Activated T-helper 2 cell treated with anti-CD3 and anti-CD28 coated beads, Interferon-gamma antibody, Interleukin-2, Interleukin-4, amounts not matched to agents 10 μg/mL and 5 μg/mL and 100 μg/mL, durations not matched to agents 14 hours and 24 hours and 36 hours (primary cell): Measurements from ENCODE around the gene FRMPD2. TPM values are rescaled to one million over a fixed set of nuclear protein-coding genes. Genes with fewer than 3 reads are reported as not detected.

Experiments used
- DNase-seq: peaks from one replicate; pipeline ENCODE4 v3.0.0; 2021; ENCODE audit warnings: low spot score
- H3K27ac Mint-ChIP-seq: one replicate; pipeline ENCODE4 v1.8.0; 2021; ENCODE audit warnings: mixed read lengths
- H3K27me3 Mint-ChIP-seq: one replicate; pipeline ENCODE4 v1.8.0; 2021; ENCODE audit warnings: low read depth, mixed read lengths
- H3K36me3 Mint-ChIP-seq: one replicate; pipeline ENCODE4 v1.8.0; 2021; ENCODE audit warnings: low read depth, mixed read lengths
- H3K4me1 Mint-ChIP-seq: one replicate; pipeline ENCODE4 v1.8.0; 2021; ENCODE audit warnings: low read depth, mixed read lengths
- H3K4me3 Mint-ChIP-seq: one replicate; pipeline ENCODE4 v1.8.0; 2021; ENCODE audit warnings: low read depth, mild to moderate bottlenecking, moderate library complexity, mixed read lengths
- H3K9me3 Mint-ChIP-seq: one replicate; pipeline ENCODE4 v1.8.0; 2021; ENCODE audit warnings: mixed read lengths
- intact Hi-C: fragments of 100-400 bp; cut with micrococcal nuclease; formaldehyde crosslinking; loops from one replicate; pipeline ENCODE4 v1.15.1; 2023
- total RNA-seq: library from RNA; stranded (reverse); gene quantifications from 2 replicates; pipeline ENCODE4 v1.2.3, GENCODE V29; 2022

The FRMPD2 gene
- total RNA-seq, 1 donor from 2014 or later = 0.09 TPM

DNA sequence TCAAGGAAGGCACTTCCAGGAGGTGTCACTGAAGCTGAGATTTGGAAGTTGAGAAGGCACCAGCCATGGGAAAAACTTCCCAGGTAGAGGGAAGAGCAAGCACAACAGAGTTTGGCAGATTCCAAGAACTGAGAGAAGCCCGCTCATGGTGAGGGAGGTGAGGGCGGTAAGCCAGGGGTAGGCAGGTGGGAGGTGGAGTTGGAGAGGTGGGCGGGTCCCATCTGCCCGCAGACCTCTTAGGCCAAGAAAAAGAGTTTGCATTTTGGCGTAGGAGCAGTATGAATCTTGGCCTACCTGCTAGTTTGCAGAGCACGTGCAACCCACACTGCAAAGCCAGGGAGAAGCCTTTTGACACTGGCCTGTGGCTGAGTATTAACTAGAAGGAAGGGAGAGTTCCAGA is 18.8 kb downstream of the FRMPD2 start:
- peaks cover 12% of the 10 kb centered on the region for H3K27me3 Mint-ChIP-seq
- intact Hi-C loops = no loop called here
- H3K4me1 Mint-ChIP-seq = no peaks in the 10 kb centered on the region
- H3K27ac Mint-ChIP-seq = no peak overlapping the region
- no peaks in the 10 kb centered on the region for H3K9me3 Mint-ChIP-seq
- no peaks in the 10 kb centered on the region for H3K36me3 Mint-ChIP-seq
- no peak for DNase-seq
- no peak overlapping the region for H3K4me3 Mint-ChIP-seq

DNA sequence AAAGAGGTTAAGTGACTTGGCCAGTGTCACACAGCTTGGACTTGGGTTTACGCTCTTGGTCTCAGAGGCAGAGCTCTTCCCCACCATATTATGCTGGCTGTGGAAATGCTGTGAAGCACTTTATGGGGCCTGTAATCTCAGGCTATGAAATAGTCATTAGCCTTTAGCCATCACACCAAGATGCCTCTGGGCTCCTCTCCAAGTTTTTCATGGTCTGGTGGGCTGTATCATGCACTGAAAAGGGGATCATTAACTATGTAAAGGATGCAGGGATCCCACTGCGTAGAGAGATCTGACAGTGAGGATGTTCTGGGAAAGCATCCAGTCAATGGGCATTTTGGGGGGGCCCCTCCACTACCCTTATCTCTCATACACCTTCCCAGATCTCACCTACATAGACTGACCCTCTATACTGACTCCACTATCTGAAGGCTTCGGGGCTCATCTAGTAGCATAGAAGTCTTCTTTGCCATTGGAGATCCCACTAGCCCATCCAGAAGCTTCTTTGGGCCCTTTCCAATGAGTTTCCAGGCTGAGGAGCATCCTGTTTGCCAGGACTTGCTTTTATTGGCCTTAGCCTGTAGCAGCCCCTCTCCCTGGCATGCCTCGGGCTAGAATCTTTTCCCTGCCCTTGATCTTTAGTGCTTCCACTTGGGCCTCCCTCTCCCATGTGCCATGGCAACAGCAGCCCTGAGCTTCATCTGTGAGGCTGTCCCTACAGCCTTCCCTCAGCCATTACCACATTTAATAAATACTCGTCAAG is 19.6 kb downstream of the FRMPD2 start:
- Mint-ChIP-seq H3K9me3 (no peaks in the 10 kb centered on the region), H3K4me1 (no peaks in the 10 kb centered on the region), H3K27me3 (peaks cover 9% of the 10 kb centered on the region), H3K27ac (no peak overlapping the region), H3K4me3 (no peak overlapping the region), H3K36me3 (no peaks in the 10 kb centered on the region)
- intact Hi-C loops = no loop called here
- DNase-seq = no peak

- Mint-ChIP-seq H3K36me3 (no peaks in the 10 kb centered on the region), H3K4me1 (no peaks in the 10 kb centered on the region), H3K9me3 (no peaks in the 10 kb centered on the region), H3K4me3 (no peak overlapping the region), H3K27ac (no peak overlapping the region), H3K27me3 (peaks cover 6% of the 10 kb centered on the region)
- intact Hi-C loops = no loop called here
- no peak for DNase-seq
These were observed 20.4 kb downstream of the FRMPD2 start for GRCh38 chr10:48253970-48254657.

- Mint-ChIP-seq H3K4me1 (peaks cover 5% of the 10 kb centered on the region), H3K27ac (no peak overlapping the region), H3K9me3 (no peaks in the 10 kb centered on the region), H3K4me3 (no peak overlapping the region), H3K36me3 (no peaks in the 10 kb centered on the region), H3K27me3 (peaks cover 2% of the 10 kb centered on the region)
- intact Hi-C loops = no loop called here
- no peak for DNase-seq
These were observed 22.2 kb downstream of the FRMPD2 start for GRCh38 chr10:48252354-48252650.

- Mint-ChIP-seq H3K36me3 (no peaks in the 10 kb centered on the region), H3K4me1 (peaks cover 5% of the 10 kb centered on the region), H3K4me3 (no peak overlapping the region), H3K27me3 (peaks cover 2% of the 10 kb centered on the region), H3K27ac (no peak overlapping the region), H3K9me3 (no peaks in the 10 kb centered on the region)
- intact Hi-C loops = no loop called here
- DNase-seq = no peak
These were observed 22.8 kb downstream of the FRMPD2 start for GRCh38 chr10:48251525-48252353.

DNA sequence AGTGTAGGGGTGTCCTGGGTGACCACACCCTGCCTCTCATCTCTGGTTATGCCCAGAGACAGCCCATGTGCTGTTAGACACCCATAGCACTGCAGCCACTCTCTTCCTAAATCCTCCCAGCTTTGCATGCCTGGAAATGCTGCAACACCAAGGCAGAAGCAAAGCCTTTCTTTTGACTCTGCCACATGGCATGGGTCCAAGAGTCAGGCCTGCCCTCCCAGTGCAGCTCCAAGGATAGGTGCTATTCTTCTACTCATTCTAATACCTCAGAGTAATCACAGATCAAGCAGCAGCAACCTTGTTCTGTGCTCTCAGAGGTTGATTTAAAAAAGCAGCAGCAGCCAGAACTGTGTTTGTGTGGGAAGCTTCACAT is 23.4 kb downstream of the FRMPD2 start:
- Mint-ChIP-seq H3K4me1 (peaks cover 5% of the 10 kb centered on the region), H3K27me3 (peaks cover 2% of the 10 kb centered on the region), H3K4me3 (no peak overlapping the region), H3K9me3 (no peaks in the 10 kb centered on the region), H3K27ac (no peak overlapping the region), H3K36me3 (no peaks in the 10 kb centered on the region)
- DNase-seq = no peak
- intact Hi-C loops = no loop called here

- peaks cover 5% of the 10 kb centered on the region for H3K4me1 Mint-ChIP-seq
- no peaks in the 10 kb centered on the region for H3K9me3 Mint-ChIP-seq
- H3K4me3 Mint-ChIP-seq = no peak overlapping the region
- no peaks in the 10 kb centered on the region for H3K36me3 Mint-ChIP-seq
- H3K27me3 Mint-ChIP-seq = peaks cover 2% of the 10 kb centered on the region
- intact Hi-C loops = no loop called here
- H3K27ac Mint-ChIP-seq = no peak overlapping the region
- no peak for DNase-seq
These were observed 24.6 kb downstream of the FRMPD2 start for GRCh38 chr10:48249763-48250351.

DNA sequence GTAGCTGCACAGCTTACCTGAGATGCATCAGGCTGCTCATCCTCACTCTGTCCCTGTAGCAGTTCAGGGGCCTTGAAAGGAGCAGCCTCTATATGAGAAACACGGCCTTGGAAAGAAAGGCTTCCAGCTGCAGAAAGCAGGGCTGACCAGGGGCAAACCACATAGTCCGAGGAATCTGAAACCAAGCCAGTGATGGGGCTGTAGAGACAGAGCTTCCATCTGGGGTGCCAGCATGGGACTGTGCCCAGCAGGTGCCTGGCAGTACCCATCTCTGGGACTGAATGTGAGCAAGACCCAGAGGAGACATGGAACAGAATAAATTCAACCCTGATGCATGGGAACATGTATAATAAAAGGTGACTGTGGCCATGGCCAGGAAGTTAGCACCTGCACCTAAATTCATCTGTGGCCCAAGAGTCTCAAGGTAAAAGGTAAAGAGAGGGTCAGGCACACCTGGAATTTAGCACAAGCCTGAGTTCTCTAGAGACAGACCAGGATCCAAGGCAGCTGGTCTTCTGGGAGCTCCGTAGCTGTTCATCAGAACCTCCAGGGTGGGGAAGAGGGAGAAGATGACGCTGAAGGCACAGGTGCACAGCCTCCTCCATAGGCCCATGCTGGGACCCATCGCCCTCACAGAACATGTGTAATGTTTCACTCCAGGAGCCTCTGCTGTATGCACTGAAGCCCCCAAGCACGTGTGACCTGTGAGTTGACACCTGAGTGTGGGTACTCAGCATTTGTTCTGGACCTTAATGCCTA is 25.3 kb downstream of the FRMPD2 start:
- no peak overlapping the region for H3K27ac Mint-ChIP-seq
- no peaks in the 10 kb centered on the region for H3K9me3 Mint-ChIP-seq
- peaks cover 5% of the 10 kb centered on the region for H3K27me3 Mint-ChIP-seq
- intact Hi-C loops = no loop called here
- H3K36me3 Mint-ChIP-seq = no peaks in the 10 kb centered on the region
- peaks cover 5% of the 10 kb centered on the region for H3K4me1 Mint-ChIP-seq
- DNase-seq = no peak
- no peak overlapping the region for H3K4me3 Mint-ChIP-seq

GRCh38 chr10:48248462-48248861 is 26.0 kb downstream of the FRMPD2 start:
- intact Hi-C loops = no loop called here
- Mint-ChIP-seq H3K36me3 (no peaks in the 10 kb centered on the region), H3K4me1 (peaks cover 5% of the 10 kb centered on the region), H3K27me3 (peaks cover 5% of the 10 kb centered on the region), H3K4me3 (no peak overlapping the region), H3K9me3 (no peaks in the 10 kb centered on the region), H3K27ac (no peak overlapping the region)
- DNase-seq = no peak

GRCh38 chr10:48247680-48248079 is 26.8 kb downstream of the FRMPD2 start:
- Mint-ChIP-seq H3K9me3 (no peaks in the 10 kb centered on the region), H3K36me3 (no peaks in the 10 kb centered on the region), H3K4me3 (no peak overlapping the region), H3K27me3 (peaks cover 5% of the 10 kb centered on the region), H3K27ac (no peak overlapping the region), H3K4me1 (peaks cover 5% of the 10 kb centered on the region)
- intact Hi-C loops = no loop called here
- DNase-seq = no peak

DNA sequence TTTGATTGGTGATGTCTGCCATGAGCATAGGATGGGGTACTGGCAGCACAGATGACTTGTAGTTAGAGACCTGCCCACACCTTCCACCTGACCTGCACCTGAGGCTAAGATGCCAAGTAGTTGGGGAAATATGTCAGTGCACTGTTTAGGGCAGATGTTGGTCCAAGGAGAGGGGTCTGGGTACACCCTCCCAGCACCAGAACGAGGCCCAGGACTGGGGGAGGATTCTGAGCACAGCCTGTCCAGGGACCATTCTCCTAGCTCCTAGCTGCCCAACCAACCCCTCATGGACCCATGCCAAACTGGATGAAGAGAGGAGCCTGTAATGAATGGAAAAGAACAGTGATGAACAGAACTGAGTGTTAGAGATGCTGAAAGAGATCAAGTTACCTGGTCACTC is 28.0 kb downstream of the FRMPD2 start:
- no peaks in the 10 kb centered on the region for H3K9me3 Mint-ChIP-seq
- intact Hi-C loops = no loop called here
- no peak for DNase-seq
- H3K4me3 Mint-ChIP-seq = no peak overlapping the region
- H3K27me3 Mint-ChIP-seq = peaks cover 5% of the 10 kb centered on the region
- no peak overlapping the region for H3K27ac Mint-ChIP-seq
- H3K36me3 Mint-ChIP-seq = no peaks in the 10 kb centered on the region
- peaks cover 5% of the 10 kb centered on the region for H3K4me1 Mint-ChIP-seq

- Mint-ChIP-seq H3K9me3 (no peaks in the 10 kb centered on the region), H3K27ac (no peak overlapping the region), H3K36me3 (no peaks in the 10 kb centered on the region), H3K27me3 (peaks cover 5% of the 10 kb centered on the region), H3K4me3 (no peak overlapping the region), H3K4me1 (peaks cover 5% of the 10 kb centered on the region)
- no peak for DNase-seq
- intact Hi-C loops = no loop called here
These were observed 28.5 kb downstream of the FRMPD2 start for GRCh38 chr10:48245977-48246376.
